OCI-LY1 (cell line): ENCODE data around the gene ABHD17C.

Source experiments
- EZH2 ChIP-seq: fragments of 200-600 bp; sonication (generic), shearing (Covaris generic); IDR thresholded peaks from 2 replicates; pipeline ENCODE4 v1.8.0; 2017; ENCODE audit warnings: borderline replicate concordance, mixed run types, mild to moderate bottlenecking, antibody characterized with exemption, low read length, moderate library complexity, mixed read lengths
- TF ChIP-seq, protein P1 (sequence below): fragments of 200-600 bp; sonication (generic), shearing (Covaris generic); IDR thresholded peaks from 2 replicates; pipeline ENCODE4 v1.5.1; 2017; ENCODE audit warnings: mild to moderate bottlenecking, antibody characterized with exemption, low read length, moderate library complexity, mixed read lengths

DNA sequence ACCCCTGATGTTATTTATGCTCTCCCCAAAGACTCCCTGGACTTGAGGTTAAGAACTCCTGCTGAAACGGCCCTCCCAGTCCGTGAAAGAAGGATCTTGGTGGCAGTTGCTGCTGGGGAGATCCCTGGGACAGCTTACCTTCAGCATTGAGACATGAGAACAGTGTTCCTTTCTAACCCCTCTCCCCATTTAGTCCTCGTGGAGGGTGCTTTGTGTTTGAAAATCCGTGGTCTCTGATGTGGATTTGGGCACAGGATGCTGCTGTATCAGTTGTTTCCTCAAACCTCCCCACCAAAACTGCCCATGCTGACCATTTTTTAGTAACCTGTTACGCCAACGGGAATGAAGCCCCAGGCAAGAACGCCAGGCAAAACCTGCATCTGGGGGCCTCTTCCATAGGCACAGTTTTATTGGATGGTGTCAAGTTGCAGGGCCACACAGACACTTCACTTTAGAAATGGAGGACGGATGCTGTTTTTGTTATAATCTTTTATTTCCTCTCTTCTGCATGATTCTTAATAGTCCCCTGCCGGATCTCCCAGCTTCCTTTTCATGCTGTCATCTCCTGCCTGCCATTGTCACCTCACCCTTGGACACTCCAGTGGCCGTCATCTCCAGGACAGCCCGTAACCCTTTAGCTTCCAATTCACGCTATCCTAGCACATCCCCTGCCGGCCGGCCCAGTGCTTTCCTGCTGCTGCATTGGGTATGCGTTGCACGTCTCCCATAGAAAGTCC is 52.4 kb downstream of the ABHD17C start:
- TF ChIP-seq, protein P1, sequence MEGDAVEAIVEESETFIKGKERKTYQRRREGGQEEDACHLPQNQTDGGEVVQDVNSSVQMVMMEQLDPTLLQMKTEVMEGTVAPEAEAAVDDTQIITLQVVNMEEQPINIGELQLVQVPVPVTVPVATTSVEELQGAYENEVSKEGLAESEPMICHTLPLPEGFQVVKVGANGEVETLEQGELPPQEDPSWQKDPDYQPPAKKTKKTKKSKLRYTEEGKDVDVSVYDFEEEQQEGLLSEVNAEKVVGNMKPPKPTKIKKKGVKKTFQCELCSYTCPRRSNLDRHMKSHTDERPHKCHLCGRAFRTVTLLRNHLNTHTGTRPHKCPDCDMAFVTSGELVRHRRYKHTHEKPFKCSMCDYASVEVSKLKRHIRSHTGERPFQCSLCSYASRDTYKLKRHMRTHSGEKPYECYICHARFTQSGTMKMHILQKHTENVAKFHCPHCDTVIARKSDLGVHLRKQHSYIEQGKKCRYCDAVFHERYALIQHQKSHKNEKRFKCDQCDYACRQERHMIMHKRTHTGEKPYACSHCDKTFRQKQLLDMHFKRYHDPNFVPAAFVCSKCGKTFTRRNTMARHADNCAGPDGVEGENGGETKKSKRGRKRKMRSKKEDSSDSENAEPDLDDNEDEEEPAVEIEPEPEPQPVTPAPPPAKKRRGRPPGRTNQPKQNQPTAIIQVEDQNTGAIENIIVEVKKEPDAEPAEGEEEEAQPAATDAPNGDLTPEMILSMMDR, result no peak
- TF ChIP-seq EZH2, result no peak
